Glomerular endothelial cell (primary cell): ENCODE measurements around the gene CHDH. TPM values are rescaled to one million over a fixed set of nuclear protein-coding genes. Genes with fewer than 3 reads are reported as not detected.

ENCODE experiments used
- DNase-seq: peaks from one replicate; pipeline ENCODE4 v3.0.0-alpha.2; 2011; ENCODE audit warnings: low read depth, low spot score; ENCODE audit errors: extremely low read depth
- total RNA-seq: library from RNA; depleted of rRNA; stranded (reverse); fragments of >200 nt; gene quantifications from 2 replicates; pipeline ENCODE4 v1.2.3, GENCODE V29; 2015

CHDH gene
- total RNA-seq, 1 donor from 2014 or later: 0.06 TPM

DNA sequence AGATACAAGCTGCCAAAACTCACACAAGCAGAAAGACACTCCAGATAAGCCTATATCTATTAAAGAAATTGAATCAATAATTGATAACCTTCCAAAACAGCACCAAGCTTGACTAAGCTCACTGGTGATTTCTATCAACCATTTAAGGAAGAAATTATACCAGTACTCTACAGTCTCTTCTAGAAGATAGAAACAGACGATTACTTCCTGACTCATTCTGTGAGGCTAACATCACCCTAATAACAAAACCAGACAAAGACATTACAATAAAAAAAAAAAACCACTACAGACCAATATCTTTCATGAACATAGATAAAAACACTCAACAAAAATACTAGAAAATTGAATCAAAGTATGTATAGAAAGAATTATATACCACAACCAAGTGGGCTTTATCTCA is 20.2 kb downstream of the CHDH start:
- DNase-seq: no peak

DNA sequence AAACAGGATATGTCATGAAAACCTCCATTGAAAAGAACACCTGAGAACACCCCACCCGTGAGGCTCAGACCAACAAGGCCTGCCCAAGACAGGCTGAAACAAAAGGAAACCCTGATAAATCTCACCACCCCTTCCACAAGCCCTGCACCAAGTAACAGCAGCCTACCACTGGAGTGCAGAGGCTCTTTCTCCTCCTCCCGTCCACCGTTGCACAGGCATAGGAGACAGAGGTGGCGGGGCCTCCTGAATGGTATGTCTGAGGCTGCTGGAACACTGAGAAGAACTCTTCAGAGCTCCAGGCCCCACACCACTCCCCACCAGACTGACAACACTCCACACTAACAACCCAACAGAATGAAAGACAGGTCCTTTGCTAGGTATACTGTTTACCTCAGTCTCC is 21.4 kb downstream of the CHDH start:
- DNase-seq: no peak

DNA sequence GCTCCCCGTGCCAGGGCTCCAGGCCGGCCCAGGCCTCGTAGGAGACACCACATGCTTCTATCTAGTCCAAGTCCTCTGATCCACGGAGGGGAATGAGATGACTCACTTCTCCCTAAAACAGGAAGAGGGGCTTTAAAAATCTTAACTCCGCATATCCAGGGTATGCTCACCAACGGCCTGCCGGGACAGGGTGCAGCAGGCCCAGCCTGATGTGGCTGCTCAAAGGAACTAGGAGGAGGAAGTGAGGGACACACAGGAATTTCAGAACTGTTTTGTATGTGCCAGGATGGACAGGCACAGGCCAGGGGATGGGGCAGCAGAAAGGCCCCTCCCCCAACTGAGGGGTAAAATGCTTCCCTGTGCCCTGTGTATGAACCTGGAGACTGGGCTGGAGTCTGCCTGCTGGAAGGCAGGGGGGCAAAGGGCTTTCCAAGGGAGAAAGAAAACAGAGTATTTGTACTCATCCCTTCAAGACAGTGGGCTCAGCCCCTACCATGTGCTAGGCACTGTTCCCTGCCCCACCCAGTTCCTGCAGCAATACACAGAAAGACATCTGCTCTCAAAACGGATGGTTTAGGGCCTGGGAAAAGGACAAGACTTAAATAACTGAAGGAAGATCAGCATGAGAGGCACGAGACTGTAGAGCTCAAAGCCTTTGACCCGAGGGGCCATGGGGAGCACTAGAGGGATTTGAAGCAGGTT is 22.1 kb downstream of the CHDH start:
- DNase-seq: no peak

DNA sequence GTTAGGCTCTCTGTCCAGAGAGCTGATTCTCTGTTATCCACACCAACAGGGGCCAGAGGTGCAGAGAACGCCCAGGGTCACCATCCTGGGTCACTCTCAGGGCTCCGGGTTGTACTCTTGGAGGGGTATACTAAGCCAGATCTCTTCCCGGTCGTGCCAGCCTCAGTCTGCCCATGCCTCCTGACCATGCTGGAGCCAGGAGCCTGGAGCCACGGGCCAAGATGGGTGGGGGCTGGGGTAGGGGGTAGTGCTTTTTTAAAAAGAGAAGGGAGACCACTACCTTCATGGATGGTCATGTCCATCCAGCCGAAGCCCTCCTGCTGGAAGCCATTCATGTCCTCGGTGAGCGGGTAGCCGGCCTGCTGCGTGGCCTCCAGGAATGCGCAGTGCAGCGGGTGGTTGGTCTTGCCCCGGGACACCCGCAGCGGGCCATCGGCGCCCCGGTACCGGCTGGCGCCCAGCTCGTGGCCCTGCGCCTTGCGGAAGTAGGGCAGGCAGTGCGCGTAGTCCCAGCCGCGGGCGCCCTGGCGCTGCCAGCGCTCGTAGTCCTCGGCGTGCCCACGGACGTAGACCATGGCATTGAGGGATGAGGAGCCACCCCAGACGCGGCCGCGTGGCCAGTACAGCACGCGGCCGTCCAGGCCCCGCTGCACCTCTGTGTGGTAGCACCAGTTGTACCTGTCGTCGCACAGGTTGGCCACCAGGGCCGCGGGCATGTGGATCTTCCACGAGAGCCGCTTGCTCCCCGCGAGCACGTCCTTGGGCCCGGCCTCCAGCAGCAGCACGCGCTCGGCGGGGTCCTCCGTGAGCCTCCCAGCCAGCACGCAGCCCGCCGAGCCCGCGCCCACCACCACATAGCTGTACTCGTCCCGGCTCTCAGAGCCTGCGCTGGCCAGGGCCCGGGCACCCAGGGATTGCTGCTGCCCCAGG is 22.9 kb downstream of the CHDH start:
- no peak for DNase-seq

DNA sequence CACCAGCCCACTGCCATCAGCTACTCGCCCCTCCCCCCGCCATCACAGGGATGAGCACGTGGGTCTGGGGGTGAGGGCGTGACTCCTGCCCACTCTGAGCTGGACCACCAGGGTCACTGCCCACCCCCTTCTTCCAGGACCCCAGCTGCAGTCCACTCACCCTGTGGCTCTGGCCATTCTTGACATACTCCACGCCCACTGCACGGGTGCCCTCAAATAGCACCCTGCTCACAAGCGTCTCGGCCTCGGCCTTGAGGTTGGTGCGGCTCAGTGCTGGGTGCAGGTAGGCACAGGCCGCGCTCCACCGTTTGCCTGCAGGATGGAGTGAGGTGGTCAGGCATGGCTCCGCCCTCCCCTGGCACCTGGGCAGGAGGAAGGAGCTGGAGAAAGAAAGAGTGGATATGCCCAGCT is 23.9 kb downstream of the CHDH start:
- DNase-seq: no peak

DNA sequence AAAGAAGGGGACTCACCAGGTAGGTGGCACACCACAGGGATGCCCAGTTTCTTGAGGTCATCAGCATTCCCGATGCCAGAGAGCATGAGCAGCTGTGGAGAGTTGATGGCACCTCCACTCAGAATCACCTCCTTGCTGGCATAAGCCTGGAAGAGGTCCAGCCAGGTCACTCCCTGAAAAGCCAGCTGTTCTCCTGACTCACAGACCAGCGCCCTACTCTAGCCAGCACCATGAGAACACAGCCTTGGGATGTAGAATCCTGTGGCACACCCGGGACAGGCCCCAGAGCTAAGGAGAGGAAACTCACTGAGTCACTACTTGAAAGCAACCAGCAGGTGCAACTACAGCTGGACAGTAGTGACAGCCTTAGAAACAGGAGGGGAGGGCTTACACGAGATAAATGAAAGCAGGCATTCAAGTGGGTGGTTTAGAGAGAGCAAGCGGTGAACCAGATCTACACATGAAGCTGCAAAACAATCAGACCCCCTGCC is 24.5 kb downstream of the CHDH start:
- no peak for DNase-seq

DNA sequence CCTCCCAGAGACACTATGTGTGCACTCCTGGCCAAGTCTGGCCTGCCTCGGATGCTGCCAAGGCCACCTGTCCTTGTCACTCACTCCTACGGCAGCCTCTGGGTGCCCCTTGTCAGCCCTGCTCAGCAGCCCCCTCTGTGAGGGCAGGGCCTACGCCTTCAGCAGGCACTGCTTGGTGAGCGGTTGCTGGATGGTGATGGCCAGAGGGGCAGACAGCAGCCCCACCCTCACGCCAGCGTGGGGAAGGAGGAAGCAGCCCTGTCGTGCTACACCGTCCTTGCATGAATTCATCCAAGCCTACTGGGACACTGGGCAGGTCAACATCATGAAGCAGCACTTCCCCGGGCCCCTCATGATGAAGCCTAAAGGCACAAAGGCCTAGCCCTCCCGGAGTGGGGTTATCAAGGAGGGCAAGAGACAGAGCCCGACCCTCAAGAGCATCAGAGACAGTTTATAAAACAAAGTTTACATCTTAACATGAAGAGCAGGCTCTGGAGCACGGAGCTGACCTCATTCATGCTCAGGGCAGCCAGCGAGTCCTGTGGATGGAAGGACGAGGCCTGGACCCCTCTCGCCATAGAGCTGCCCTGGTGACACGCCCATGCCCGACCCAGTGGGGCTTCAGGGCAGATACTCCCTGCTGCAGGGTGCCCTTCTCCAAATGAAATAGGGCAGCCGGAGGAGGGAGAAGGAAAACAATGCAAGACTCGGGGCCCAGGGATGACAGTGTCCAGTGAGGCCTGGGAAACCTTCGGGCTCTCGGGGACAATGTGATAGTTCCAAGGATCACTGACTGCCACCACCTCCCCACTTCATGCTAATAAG is 25.3 kb downstream of the CHDH start:
- no peak for DNase-seq

DNA sequence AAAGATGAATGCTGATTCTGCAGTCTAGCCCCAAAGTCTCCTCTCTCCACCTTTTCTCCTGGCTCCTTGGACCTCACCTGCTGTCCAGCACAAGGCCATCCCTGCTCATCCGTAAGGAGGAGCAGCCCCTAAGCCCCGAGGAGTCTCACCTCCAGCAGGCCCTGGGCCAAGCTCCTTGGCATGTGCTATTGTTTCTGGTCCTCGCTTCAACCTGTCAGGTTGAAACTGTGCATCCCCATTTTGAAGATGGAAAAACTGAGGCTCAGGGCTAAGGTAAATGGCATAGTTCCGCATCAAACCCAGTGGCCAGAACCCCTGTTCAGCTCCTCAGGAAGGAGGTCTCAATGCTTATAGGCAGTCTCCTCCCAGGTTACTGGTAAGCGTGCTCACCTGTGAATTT is 26.1 kb downstream of the CHDH start:
- no peak for DNase-seq

DNA sequence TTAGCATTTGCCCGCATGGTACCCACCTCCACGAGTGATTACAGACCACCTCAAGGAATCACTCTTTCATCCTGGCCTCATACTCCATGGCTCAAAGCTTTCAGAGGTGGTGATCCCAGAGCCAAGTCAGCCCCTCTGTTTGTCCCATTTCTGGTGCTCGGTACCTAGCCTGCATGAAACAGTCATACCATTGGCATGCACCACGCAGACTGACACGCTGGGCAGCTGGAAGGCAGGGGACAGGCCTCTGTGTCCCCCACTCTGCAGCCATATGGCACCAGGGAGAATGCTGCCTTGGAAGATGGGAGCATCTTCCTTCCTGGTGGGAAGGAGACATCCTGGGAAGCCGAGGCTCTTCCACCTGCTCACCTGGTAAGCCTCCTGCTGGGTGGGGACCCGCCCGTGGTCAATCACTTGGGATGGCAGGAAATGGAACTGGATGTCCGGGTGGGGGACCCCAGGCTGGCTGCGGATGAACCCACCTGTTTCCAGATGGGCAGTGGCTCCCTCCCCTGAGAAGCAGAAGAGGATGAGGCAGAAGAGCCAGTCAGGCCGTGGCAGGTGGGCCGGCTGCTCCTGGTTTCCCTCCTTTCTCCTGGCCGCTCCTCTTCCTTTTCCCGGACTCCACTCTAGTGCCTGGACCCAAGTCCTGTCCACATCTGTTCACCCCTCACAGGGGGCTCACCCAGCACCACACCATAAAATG is 26.9 kb downstream of the CHDH start:
- no peak for DNase-seq

DNA sequence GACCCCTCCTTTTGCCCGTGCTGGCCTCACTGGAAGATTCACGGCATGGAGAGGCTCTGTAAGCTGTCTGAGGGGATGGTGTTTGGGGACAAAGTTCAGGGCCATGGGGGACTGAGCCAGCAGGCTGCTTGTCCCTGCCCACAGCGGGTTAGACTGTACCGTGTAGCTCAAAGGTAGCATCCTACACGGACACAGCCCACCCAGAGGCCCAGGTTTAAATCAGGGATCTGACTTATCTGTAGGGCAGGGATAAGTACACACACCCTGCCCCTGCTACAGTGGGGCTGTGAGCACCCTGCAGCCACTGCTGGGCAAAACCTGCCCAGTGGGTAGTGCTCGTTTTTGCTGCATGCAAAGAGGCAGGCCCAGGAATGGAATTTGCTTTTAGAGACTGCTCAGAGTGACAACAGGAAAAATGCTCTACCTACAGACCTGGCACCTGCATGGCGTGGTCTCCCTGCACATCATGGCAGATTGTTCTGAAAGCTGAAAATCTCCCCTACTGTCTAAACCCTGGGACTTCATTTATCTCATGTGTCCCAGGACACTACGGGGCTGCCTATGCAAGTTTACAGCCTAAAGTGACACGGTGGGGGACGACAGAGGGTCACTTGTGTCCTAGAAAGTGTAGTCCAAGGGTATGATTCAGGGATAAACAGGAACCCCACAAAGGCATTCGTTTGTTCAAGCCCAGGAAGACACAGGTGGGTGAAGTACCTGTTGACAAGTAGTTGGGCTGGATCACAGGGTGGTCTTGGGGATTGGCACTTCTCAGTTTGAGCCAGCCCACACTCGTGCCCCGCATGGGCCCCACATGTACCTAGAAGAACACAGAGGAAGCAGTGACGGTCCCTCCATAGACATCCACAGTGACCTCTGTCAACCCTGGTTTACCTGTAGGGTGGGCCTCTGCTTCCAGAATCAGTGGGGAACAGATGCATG is 27.7 kb downstream of the CHDH start:
- no peak for DNase-seq

DNA sequence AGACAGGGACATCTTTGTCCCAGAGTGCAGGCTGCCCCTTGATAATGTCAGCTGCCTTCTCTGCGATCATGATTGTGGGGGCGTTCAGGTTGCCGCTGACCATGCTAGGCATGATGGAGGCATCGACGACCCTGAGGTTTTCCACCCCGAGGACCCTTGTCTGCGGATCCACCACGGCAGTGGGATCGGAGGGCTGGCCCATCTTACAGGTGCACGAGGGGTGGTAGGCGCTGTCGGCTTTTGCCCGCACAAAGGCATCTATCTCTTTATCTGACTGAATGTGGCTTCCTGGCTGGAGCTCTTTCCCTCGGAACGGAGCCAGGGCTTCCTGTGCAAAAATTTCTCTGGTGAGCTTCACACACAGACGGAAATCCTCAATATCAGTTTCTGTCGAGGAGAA is 28.4 kb downstream of the CHDH start:
- no peak for DNase-seq

DNA sequence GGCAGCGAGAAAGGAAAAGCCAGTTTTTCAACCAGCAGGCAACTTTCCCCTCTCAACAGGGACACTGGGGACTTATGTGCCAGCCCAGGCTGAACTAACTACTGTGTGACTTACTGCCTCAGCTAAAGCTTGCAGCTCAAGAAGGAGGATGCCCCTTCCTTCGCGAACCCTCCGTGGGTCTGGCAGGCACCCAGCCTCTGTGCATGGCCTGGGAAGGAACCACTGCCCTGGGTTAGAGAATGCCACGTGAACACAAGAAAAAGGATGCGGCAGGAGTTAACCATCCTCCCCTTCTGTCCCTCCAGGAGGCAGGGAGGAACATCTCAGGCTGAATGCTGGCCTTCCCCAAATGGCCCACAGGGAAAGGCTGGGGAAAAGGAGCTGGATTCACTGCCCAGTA is 29.0 kb downstream of the CHDH start:
- no peak for DNase-seq

DNA sequence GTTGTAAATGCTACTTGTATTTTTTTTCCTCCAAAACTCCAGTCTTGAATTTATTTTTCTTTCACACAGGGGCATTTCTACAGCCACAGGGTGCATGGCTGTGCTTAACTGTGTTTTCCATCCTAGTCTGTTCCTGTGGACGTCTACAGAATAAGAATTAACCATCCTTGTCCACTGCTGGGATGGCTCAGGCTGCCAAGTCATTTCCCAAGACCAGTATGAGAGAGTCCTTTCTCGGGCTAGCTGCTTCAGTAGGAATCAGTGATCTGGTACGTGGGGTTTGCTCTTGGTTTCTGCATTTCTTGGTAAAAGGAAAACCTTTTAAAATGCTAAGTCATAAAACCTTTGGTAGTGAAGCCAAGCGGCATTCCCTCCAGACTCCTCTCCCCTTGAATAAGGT is 29.8 kb downstream of the CHDH start:
- DNase-seq: no peak

DNA sequence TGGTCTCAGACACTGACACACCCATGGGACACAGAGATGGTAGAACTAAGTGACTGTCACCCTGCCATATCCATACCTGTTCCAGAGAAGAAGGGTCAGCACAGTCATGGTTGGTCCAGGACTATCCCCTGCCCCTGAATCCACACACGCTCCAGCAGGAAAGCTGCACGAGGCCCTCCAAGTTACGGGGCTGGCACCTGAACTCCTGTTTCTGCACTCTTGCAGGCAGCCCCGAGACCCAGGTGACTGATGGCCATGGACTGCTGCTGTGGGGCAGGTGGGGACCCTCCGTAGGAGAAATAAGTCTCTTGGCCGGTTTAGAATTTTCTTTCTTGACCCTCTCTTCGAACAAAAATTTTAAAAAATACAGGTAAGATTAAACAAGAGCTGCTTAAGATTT is 30.6 kb downstream of the CHDH start:
- no peak for DNase-seq

DNA sequence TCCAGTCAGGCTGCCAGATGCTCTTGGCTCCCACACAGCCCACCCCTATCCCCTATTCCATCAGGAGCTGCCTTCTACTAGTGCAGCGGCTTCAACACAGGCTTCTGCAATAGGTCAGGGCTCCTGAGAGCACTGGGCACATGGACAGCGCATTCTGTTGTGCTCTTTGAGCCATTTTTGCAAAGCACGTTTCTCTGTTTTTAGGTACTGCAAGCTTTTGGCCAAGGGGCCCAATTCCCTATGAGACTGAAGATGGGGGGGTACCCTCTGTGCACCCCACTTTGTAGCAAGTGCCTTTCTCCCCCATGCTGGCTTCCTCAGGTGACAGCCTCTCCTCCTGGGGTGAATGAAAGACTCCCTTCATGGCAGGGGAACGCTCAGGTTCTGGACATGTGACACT is 31.2 kb downstream of the CHDH start:
- no peak for DNase-seq

DNA sequence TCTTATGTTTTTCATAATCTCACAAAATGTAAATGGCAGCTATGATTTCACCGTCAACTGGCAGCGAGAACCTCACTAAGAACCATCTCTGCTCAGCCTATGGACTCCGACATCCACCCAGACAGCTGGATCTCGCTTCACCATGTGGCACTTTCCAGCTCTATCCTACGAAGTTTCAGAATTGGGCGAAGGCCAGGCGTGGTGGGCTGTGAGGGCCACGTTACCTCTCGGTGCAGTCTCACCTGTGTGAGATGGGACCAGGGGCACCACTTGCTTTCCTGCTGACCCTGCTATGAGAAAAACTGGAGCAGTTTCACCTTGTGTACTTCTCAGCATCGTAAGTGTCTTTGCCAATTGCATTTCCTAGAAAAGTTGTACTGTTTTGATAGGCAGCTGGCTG is 32.3 kb downstream of the CHDH start:
- no peak for DNase-seq

DNA sequence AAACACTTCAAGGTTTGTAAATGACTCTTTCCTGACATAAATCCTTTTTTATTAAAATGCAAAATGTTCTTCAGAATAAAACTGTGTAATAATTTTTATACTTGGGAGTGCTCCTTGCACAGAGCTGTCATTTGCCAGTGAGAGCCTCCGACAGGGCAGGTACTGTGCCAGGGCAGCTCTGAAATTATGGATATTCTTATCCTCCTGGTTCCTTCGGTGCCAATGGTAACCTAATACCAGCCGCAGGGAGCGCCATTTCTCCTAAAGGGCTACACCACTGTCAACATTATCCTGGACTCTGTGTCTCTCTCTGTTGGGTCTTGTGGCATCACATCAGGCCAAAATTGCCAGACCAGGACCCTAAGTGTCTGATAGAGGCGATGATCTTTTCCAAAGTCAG is 33.0 kb downstream of the CHDH start:
- DNase-seq: no peak

DNA sequence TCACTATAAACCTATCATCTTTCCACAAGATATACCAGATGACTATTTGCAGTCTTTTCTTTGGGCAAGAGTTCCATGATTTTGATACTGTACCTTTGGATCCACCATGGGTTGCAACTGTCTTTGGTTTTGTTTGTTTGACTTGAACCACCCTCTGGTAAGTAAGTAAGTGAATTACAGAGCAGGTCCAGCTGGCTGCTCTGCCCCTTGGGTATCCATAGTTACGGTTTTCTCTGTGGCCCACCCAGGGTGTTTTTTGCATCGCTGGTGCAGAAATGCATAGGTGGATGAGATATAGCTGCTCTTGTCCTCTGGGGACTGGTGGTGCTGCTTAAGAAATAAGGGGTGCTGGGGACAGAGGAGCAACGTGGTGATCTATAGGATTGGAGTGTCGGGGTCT is 33.8 kb downstream of the CHDH start:
- DNase-seq: no peak

DNA sequence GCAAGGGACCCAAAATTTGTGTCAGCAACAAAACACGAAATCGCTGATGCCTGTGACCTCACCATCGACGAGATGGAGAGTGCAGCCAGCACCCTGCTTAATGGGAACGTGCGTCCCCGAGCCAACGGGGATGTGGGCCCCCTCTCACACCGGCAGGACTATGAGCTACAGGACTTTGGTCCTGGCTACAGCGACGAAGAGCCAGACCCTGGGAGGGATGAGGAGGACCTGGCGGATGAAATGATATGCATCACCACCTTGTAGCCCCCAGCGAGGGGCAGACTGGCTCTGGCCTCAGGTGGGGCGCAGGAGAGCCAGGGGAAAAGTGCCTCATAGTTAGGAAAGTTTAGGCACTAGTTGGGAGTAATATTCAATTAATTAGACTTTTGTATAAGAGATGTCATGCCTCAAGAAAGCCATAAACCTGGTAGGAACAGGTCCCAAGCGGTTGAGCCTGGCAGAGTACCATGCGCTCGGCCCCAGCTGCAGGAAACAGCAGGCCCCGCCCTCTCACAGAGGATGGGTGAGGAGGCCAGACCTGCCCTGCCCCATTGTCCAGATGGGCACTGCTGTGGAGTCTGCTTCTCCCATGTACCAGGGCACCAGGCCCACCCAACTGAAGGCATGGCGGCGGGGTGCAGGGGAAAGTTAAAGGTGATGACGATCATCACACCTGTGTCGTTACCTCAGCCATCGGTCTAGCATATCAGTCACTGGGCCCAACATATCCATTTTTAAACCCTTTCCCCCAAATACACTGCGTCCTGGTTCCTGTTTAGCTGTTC is 34.9 kb downstream of the CHDH start:
- DNase-seq: no peak
